OCI-LY1 (cell line): ENCODE results near the gene ZFPM1.

Experiments used
- CTCF ChIP-seq: fragments of 200-600 bp; sonication (generic), shearing (Covaris generic); IDR thresholded peaks from 2 replicates; pipeline ENCODE4 v1.5.1; 2017; ENCODE audit warnings: mild to moderate bottlenecking, antibody characterized with exemption, low read length, moderate library complexity, mixed read lengths
- EZH2 ChIP-seq: fragments of 200-600 bp; sonication (generic), shearing (Covaris generic); IDR thresholded peaks from 2 replicates; pipeline ENCODE4 v1.8.0; 2017; ENCODE audit warnings: borderline replicate concordance, mixed run types, mild to moderate bottlenecking, antibody characterized with exemption, low read length, moderate library complexity, mixed read lengths

GRCh38 chr16:88560714-88561484, 107.8 kb downstream of the ZFPM1 start:
- TF ChIP-seq CTCF (no peak), EZH2 (no peak)
